SH-SY5Y (cell line): Measurements from ENCODE around the gene CEACAM3.

Source experiments
- GATA2 ChIP-seq: IDR thresholded peaks from 2 replicates; pipeline ENCODE4 v1.6.1; 2011; ENCODE audit warnings: mild to moderate bottlenecking, low read depth, low read length
- GATA3 ChIP-seq: IDR thresholded peaks from 2 replicates; pipeline ENCODE4 v1.6.1; 2011; ENCODE audit warnings: low read depth, mild to moderate bottlenecking, low read length, moderate library complexity

DNA sequence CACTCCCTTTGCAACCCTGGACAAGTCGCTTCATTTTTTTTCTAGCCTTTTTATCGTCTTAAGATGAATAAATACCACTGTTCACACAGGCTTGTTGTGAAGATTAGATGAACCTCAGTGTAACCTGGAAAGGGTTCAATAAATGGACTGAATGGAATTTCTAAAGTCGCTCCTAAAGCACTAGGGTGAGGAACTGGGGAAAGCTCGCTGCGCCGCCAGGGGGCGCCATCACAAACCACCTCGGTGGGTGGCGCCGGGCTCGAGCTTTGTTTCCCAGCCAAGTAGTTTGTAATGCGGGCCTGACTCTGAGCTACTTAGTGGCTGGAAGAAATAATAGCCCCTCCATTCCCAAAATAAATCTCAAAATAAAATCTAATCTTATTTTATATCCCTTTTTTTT is 43.2 kb upstream of the CEACAM3 start:
- TF ChIP-seq GATA3 = no peak
- no peak for TF ChIP-seq GATA2
